Measurements from ENCODE around the gene SPATA22. TPM values are rescaled to one million over a fixed set of nuclear protein-coding genes. Genes with fewer than 3 reads are reported as not detected.
"Not testable (repeated sequence)": the region's sequence is repeated elsewhere in the genome, so short reads cannot be mapped to it uniquely, and the experiment has no call there.

Gene SPATA22
- polyA plus RNA-seq, 1 donor: 0.46 TPM

GRCh38 chr17:3474212-3474611 lies 2.6 kb upstream of the SPATA22 start:
- no peak for DNase-seq (ENCODE audit: low read depth)

- no peak for DNase-seq (ENCODE audit: low read depth)
Observed at GRCh38 chr17:3472137-3472536, 518 bp upstream of the SPATA22 start.

- DNase-seq (ENCODE audit: low read depth): no peak
Observed at GRCh38 chr17:3469529-3469928, 2.1 kb downstream of the SPATA22 start.

GRCh38 chr17:3466355-3466754 lies 5.3 kb downstream of the SPATA22 start:
- DNase-seq (ENCODE audit: low read depth): not testable (repeated sequence)

- DNase-seq (ENCODE audit: low read depth): no peak
Observed at GRCh38 chr17:3448059-3448665, 23.5 kb downstream of the SPATA22 start.

GRCh38 chr17:3447625-3448024 lies 24.0 kb downstream of the SPATA22 start:
- DNase-seq (ENCODE audit: low read depth): no peak

- DNase-seq (ENCODE audit: low read depth): no peak
Observed at GRCh38 chr17:3440451-3440850, 31.2 kb downstream of the SPATA22 start.

GRCh38 chr17:3438368-3438767 lies 33.3 kb downstream of the SPATA22 start:
- DNase-seq (ENCODE audit: low read depth): no peak

GRCh38 chr17:3433741-3434140 lies 37.9 kb downstream of the SPATA22 start, which contains the start of gene OR1E2:
TSS of gene OR1E2 (minus strand) at chr17:3433841. CDS start at chr17:3433841, 0 bp downstream.
- no peak for DNase-seq (ENCODE audit: low read depth)

GRCh38 chr17:3433215-3433614 lies 38.4 kb downstream of the SPATA22 start:
- not testable (repeated sequence) for DNase-seq (ENCODE audit: low read depth)

- no peak for DNase-seq (ENCODE audit: low read depth)
Observed at GRCh38 chr17:3418222-3418621, 53.4 kb downstream of the SPATA22 start.

GRCh38 chr17:3415610-3416009 lies 56.0 kb downstream of the SPATA22 start:
- no peak for DNase-seq (ENCODE audit: low read depth)

GRCh38 chr17:3412216-3412615 lies 59.4 kb downstream of the SPATA22 start:
- not testable (repeated sequence) for DNase-seq (ENCODE audit: low read depth)

- no peak for DNase-seq (ENCODE audit: low read depth)
Observed at GRCh38 chr17:3411070-3411469, 60.5 kb downstream of the SPATA22 start, which contains the start of gene OR3A3. TSS of gene OR3A3 (plus strand) at chr17:3411370.

- DNase-seq (ENCODE audit: low read depth): not testable (repeated sequence)
Observed at GRCh38 chr17:3403856-3404255, 67.8 kb downstream of the SPATA22 start.

- no peak for DNase-seq (ENCODE audit: low read depth)
Observed at GRCh38 chr17:3401786-3402185, 69.8 kb downstream of the SPATA22 start.

- no peak for DNase-seq (ENCODE audit: low read depth)
Observed at GRCh38 chr17:3400055-3400454, 71.6 kb downstream of the SPATA22 start.

GRCh38 chr17:3398310-3398709 lies 73.3 kb downstream of the SPATA22 start, which contains the start of gene OR1E1:
TSS of gene OR1E1 (minus strand) at chr17:3398410. CDS start at chr17:3398410, 0 bp downstream.
- no peak for DNase-seq (ENCODE audit: low read depth)

- DNase-seq (ENCODE audit: low read depth): not testable (repeated sequence)
Observed at GRCh38 chr17:3397801-3398200, 73.8 kb downstream of the SPATA22 start.

Other genes starting within 250 kb of the SPATA22 start
- not detected for gene OR3A1, start 173.5 kb downstream of the SPATA22 start, polyA plus RNA-seq (ENCODE audit: insufficient read length)
- gene OR3A2, start 85.5 kb downstream of the SPATA22 start, polyA plus RNA-seq (ENCODE audit: insufficient read length): not detected
- gene OR1E1, start 73.4 kb downstream of the SPATA22 start, polyA plus RNA-seq (ENCODE audit: insufficient read length): 0.10 TPM
- 0.09 TPM for gene OR3A3, start 60.4 kb downstream of the SPATA22 start, polyA plus RNA-seq (ENCODE audit: insufficient read length)
- not detected for gene OR1E2, start 38.0 kb downstream of the SPATA22 start, polyA plus RNA-seq (ENCODE audit: insufficient read length)
- gene ASPA, start 4.2 kb upstream of the SPATA22 start, polyA plus RNA-seq (ENCODE audit: insufficient read length): 2.0 TPM
- gene TRPV3, start 86.0 kb upstream of the SPATA22 start, polyA plus RNA-seq (ENCODE audit: insufficient read length): 1.2 TPM
- gene TRPV1, start 137.6 kb upstream of the SPATA22 start, polyA plus RNA-seq (ENCODE audit: insufficient read length): 5.4 TPM
- 6.3 TPM for gene SHPK, start 164.4 kb upstream of the SPATA22 start, polyA plus RNA-seq (ENCODE audit: insufficient read length)
- 7.8 TPM for gene CTNS, start 164.9 kb upstream of the SPATA22 start, polyA plus RNA-seq (ENCODE audit: insufficient read length)
- gene TAX1BP3, start 196.8 kb upstream of the SPATA22 start, polyA plus RNA-seq (ENCODE audit: insufficient read length): 45.4 TPM
- 39.8 TPM for gene EMC6, start 197.0 kb upstream of the SPATA22 start, polyA plus RNA-seq (ENCODE audit: insufficient read length)
- 26.3 TPM for gene P2RX5, start 224.3 kb upstream of the SPATA22 start, polyA plus RNA-seq (ENCODE audit: insufficient read length)

All from forelimb muscle (tissue), 1 donor.